GM19240 (cell line): ENCODE results near the gene DNTT.

Experiments used
- DNase-seq: peaks from one replicate; pipeline ENCODE4 v3.0.0; 2011; ENCODE audit warnings: low spot score; ENCODE audit not compliant: insufficient read length

DNTT gene

GRCh38 chr10:96309628-96310320, 5.5 kb downstream of the DNTT start:
- DNase-seq = no peak

- no peak for DNase-seq
Observed at GRCh38 chr10:96310321-96310669, 6.1 kb downstream of the DNTT start.

GRCh38 chr10:96311180-96311715, 7.0 kb downstream of the DNTT start:
- DNase-seq = no peak

- no peak for DNase-seq
Observed at GRCh38 chr10:96313344-96313743, 9.1 kb downstream of the DNTT start.

GRCh38 chr10:96317067-96317833, 13.0 kb downstream of the DNTT start:
- no peak for DNase-seq

GRCh38 chr10:96319754-96320474, 15.7 kb downstream of the DNTT start:
- no peak for DNase-seq

GRCh38 chr10:96321822-96322221, 17.6 kb downstream of the DNTT start:
- no peak for DNase-seq

GRCh38 chr10:96322275-96322674, 18.0 kb downstream of the DNTT start:
- DNase-seq = no peak

GRCh38 chr10:96324447-96324846, 20.2 kb downstream of the DNTT start:
- DNase-seq = no peak

GRCh38 chr10:96325719-96326373, 21.6 kb downstream of the DNTT start:
- peak; percentile 35 for DNase-seq

GRCh38 chr10:96327462-96327861, 23.2 kb downstream of the DNTT start:
- no peak for DNase-seq

GRCh38 chr10:96333101-96333500, 28.9 kb downstream of the DNTT start:
- no peak for DNase-seq

GRCh38 chr10:96334616-96335526, 30.6 kb downstream of the DNTT start:
- DNase-seq = no peak

GRCh38 chr10:96337106-96337505, 32.9 kb downstream of the DNTT start:
- DNase-seq = no peak

- no peak for DNase-seq
Observed at GRCh38 chr10:96338279-96338925, 34.2 kb downstream of the DNTT start.

- no peak for DNase-seq
Observed at GRCh38 chr10:96339383-96339782, 35.1 kb downstream of the DNTT start.

GRCh38 chr10:96339956-96340904, 36.0 kb downstream of the DNTT start:
- DNase-seq = no peak

GRCh38 chr10:96341219-96342182, 37.3 kb downstream of the DNTT start:
- no peak for DNase-seq
